Melanocyte of skin (primary cell): ENCODE data around the gene MOCS1. TPM values are rescaled to one million over a fixed set of nuclear protein-coding genes. Genes with fewer than 3 reads are reported as not detected.

ENCODE experiments used
- total RNA-seq, 2 donors: library from RNA; depleted of rRNA; stranded (reverse); fragments of >200 nt; gene quantifications; 2 replicates each; pipeline ENCODE4 v1.2.3, GENCODE V29; 2012

The MOCS1 gene
- total RNA-seq = 10 to 100 TPM; 13.7 to 17.9 TPM

DNA sequence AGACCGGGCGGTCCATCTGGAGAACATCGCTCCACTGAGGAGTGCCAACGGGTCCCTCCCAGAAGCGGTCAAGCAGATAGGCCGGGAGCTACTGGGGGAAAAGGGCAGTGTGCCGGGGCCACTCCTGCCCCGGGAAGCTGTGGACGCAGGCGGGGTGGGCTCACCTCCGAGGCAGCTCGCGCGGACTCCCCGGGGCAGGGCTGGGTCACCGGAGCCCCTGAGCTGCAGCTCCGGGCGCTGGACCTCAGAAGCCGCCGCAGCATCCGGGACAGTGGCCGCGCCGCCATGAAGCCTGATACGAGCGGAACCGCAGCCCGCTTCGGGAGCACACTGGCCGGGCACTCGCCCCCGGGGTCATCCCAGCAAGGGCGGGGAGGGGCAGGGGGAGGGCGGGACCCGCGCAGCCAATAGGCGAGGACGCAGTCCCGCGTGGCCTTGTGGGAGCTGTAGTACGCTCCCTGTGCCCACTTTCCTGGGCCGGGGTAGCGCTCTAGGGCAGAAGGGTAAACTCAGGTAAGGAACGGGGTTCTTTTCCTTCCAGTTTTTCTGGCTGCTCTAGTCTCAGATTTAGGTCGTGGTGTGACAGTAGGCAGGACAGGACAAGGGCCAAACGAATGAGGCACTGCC, at the start of gene MOCS1:
Gene MOCS1, minus strand, starts transcription at position 332 of the 627 bp plus-strand sequence. Its CDS starts 45 bp downstream, at position 287.

Other genes with a start within 250 kb of the MOCS1 start
- gene KIF6, start 209.1 kb downstream of the MOCS1 start, total RNA-seq = 1 to 10 TPM; 5.3 to 7.9 TPM
- 10 to 100 TPM; 61.3 to 75.9 TPM for gene DAAM2, start 142.1 kb downstream of the MOCS1 start, total RNA-seq